Measurements from ENCODE around the gene SLC16A8.
A peak's percentile ranks its signal among the peaks of the same experiment; 100 is the strongest.

SLC16A8 gene, protein sequence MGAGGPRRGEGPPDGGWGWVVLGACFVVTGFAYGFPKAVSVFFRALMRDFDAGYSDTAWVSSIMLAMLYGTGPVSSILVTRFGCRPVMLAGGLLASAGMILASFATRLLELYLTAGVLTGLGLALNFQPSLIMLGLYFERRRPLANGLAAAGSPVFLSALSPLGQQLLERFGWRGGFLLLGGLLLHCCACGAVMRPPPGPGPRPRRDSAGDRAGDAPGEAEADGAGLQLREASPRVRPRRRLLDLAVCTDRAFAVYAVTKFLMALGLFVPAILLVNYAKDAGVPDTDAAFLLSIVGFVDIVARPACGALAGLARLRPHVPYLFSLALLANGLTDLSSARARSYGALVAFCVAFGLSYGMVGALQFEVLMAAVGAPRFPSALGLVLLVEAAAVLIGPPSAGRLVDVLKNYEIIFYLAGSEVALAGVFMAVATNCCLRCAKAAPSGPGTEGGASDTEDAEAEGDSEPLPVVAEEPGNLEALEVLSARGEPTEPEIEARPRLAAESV

DNA sequence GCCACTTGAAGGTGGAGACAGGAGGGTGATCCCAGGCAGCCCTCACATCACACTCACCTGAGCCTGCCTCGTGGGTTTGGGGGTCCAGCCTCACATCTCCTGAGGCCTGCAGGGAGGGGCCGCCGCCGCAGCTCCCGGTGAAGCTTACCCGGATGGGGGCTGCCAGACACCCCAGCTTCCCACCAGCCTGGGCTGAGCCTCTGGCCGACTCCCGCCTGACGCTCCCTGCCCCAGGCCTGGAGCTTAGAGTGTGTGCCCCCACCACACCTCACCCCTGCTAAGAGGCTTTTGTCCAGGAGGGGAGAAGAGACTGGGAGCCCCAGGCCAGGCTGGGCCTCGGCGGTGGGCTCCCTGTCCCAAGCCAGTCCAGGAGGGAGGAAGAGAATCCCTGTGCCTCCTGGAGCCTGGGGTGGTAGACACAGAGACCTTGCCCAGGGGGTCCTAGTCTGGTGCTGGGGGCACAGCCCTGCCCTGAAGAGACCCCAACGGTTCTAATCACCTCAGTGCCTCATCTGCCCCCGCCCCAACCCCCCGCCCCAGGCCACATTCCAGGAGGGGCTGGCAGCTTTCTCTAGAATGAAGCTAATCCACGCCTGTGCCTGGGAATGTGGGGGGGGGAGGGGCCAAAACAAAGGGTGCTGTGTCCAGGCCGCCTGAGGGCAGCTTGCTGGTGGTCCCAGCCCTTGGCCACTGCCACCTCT, at the start of gene SLC16A8:
TSS of gene SLC16A8 (minus strand) at position 254 of the 701 bp plus-strand sequence. CDS start 1,311 bp downstream, outside the sequence.
- TF ChIP-seq, protein P1, sequence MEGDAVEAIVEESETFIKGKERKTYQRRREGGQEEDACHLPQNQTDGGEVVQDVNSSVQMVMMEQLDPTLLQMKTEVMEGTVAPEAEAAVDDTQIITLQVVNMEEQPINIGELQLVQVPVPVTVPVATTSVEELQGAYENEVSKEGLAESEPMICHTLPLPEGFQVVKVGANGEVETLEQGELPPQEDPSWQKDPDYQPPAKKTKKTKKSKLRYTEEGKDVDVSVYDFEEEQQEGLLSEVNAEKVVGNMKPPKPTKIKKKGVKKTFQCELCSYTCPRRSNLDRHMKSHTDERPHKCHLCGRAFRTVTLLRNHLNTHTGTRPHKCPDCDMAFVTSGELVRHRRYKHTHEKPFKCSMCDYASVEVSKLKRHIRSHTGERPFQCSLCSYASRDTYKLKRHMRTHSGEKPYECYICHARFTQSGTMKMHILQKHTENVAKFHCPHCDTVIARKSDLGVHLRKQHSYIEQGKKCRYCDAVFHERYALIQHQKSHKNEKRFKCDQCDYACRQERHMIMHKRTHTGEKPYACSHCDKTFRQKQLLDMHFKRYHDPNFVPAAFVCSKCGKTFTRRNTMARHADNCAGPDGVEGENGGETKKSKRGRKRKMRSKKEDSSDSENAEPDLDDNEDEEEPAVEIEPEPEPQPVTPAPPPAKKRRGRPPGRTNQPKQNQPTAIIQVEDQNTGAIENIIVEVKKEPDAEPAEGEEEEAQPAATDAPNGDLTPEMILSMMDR (IDR thresholded peaks at IDR 0.05; ENCODE audit: low read depth, low read length): no peak
- Histone ChIP-seq H3K27me3 (ENCODE audit: insufficient read depth, low read depth, severe bottlenecking) (no peaks in the 10 kb centered on the region), H3K27ac (peak within 1 kb of the TSS; percentile 54), H3K4me3 (ENCODE audit: low read depth, low read length) (no peak within 1 kb of the TSS), H3K9me3 (ENCODE audit: severe bottlenecking) (no peaks in the 10 kb centered on the region), H3K36me3 (no peaks in the 10 kb centered on the region)
- peak; percentile 86 for DNase-seq

DNA sequence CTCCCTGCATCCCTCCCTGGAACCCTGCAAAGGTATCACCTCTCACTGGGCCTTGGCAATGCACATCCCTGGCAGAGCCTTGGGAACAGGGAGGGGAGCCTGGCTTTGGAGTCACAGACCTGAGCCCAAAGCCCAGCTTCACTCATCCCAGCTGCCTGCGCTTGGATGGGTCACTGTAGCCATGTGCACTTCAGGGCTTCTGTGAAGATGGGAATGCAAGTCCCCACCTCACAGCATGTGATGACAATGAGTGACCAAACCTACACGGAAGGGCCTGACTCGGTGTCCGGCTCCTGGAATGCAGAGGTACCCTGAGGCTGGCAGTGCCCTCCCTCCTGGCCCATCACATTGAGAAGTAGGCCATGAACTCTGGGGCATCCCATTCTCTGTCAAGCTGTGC, 49.3 kb upstream of the SLC16A8 start:
- no peaks in the 10 kb centered on the region for H3K27me3 ChIP-seq (ENCODE audit: insufficient read depth, low read depth, severe bottlenecking)
- no peak for DNase-seq
- TF ChIP-seq, protein P1 (IDR thresholded peaks at IDR 0.05; ENCODE audit: low read depth, low read length): no peak
- no peak overlapping the region for H3K4me3 ChIP-seq (ENCODE audit: low read depth, low read length)
- peaks cover 22% of the 10 kb centered on the region for H3K36me3 ChIP-seq
- H3K27ac ChIP-seq: no peak overlapping the region
- H3K9me3 ChIP-seq (ENCODE audit: severe bottlenecking): no peaks in the 10 kb centered on the region

DNA sequence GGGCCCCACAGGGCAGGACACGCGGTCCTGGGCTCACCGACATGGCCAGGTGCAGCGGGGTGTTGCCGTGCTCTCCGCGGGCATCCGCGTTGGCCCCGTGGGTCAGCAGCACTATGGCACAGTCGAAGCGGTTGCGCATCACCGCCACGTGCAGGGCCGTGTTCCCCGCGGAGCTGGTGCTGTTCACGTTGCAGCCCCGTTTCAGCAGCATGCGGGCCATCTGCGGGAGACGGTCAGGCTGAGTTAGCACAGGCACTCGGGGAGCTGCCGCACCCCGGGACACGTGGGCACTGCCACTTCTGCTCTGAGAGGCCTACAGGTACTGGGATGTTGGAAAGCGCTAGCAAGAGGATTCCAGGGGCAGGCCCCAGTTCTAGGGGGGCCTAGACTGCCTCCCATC, 48.8 kb upstream of the SLC16A8 start:
- peaks cover 23% of the 10 kb centered on the region for H3K36me3 ChIP-seq
- TF ChIP-seq, protein P1 (IDR thresholded peaks at IDR 0.05; ENCODE audit: low read depth, low read length): no peak
- no peaks in the 10 kb centered on the region for H3K9me3 ChIP-seq (ENCODE audit: severe bottlenecking)
- H3K4me3 ChIP-seq (ENCODE audit: low read depth, low read length): no peak overlapping the region
- no peak for DNase-seq
- no peak overlapping the region for H3K27ac ChIP-seq
- H3K27me3 ChIP-seq (ENCODE audit: insufficient read depth, low read depth, severe bottlenecking): no peaks in the 10 kb centered on the region

DNA sequence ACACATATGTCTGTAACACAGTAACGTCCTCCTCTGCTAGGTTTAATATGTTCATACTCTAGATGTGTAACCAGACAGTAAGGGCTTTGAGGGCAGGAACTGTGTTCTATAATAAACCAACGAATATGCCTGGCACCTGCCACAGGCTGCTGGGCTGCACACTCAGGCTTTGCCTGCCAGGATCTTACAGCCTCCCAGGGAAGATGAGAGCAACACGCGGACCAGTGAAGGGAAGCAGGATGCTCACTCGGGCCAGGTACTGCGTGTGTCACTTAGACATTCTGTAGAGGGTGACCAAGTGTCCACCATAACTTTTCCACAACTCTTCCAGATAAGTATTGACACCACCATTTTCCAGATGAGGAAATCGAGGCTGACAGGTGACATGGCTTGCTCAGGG, 48.2 kb upstream of the SLC16A8 start:
- H3K27ac ChIP-seq: no peak overlapping the region
- TF ChIP-seq, protein P1 (IDR thresholded peaks at IDR 0.05; ENCODE audit: low read depth, low read length): no peak
- H3K36me3 ChIP-seq: peaks cover 26% of the 10 kb centered on the region
- no peak for DNase-seq
- H3K4me3 ChIP-seq (ENCODE audit: low read depth, low read length): no peak overlapping the region
- H3K27me3 ChIP-seq (ENCODE audit: insufficient read depth, low read depth, severe bottlenecking): no peaks in the 10 kb centered on the region
- no peaks in the 10 kb centered on the region for H3K9me3 ChIP-seq (ENCODE audit: severe bottlenecking)

DNA sequence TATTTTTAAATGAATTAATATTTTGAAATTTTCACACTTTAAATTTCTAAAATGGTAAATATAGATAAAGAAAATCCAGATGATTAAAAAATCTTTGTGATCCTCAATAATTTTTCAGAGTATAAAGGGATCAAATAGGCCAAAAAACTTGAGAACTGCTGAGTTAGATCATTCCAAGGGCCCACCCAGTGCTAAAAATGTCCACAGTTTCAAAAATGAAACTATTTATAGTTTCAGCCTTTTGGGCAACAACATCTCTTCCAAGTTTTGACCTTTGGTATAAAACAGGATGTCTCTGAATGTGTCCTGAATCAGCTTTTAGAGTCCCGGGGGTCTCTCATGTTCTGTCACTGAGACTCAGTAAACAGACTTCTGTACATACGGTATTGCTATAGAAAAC, 47.4 kb upstream of the SLC16A8 start:
- H3K4me3 ChIP-seq (ENCODE audit: low read depth, low read length): no peak overlapping the region
- TF ChIP-seq, protein P1 (IDR thresholded peaks at IDR 0.05; ENCODE audit: low read depth, low read length): no peak
- H3K36me3 ChIP-seq: peaks cover 26% of the 10 kb centered on the region
- DNase-seq: no peak
- H3K27me3 ChIP-seq (ENCODE audit: insufficient read depth, low read depth, severe bottlenecking): no peaks in the 10 kb centered on the region
- no peak overlapping the region for H3K27ac ChIP-seq
- no peaks in the 10 kb centered on the region for H3K9me3 ChIP-seq (ENCODE audit: severe bottlenecking)
